Activated naive CD4-positive, alpha-beta T cell treated with anti-CD3 and anti-CD28 coated beads, Interleukin-2, amount 50 U/mL, for 72 hours (primary cell): Measurements from ENCODE around the gene KRTAP2-3. TPM values are rescaled to one million over a fixed set of nuclear protein-coding genes. Genes with fewer than 3 reads are reported as not detected.

Experiments
- ATAC-seq, 2 donors: fragments of 150-1000 bp; cut with Tn5 transposase; 2 replicates each; pipeline ENCODE4 v1.10.0; 2021; ENCODE audit warnings: mild to moderate bottlenecking in 2 of 2, moderate library complexity in 2 of 2
- DNase-seq, 2 donors: peaks; one replicate each; pipeline ENCODE4 v3.0.0; 2021 to 2022; ENCODE audit warnings: low spot score in 2 of 2
- H3K27ac Mint-ChIP-seq, 2 donors: one replicate each; pipeline ENCODE4 v1.8.0; 2022; ENCODE audit warnings: mild to moderate bottlenecking in 2 of 2, mixed read lengths in 2 of 2
- H3K36me3 Mint-ChIP-seq, 2 donors: one replicate each; pipeline ENCODE4 v1.8.0; 2022; ENCODE audit warnings: mixed read lengths in 2 of 2
- H3K9me3 Mint-ChIP-seq, 2 donors: one replicate each; pipeline ENCODE4 v1.8.0; 2022; ENCODE audit warnings: mixed read lengths in 2 of 2
- total RNA-seq, 2 donors: library from RNA; stranded (reverse); gene quantifications; one replicate each; pipeline ENCODE4 v1.2.3, GENCODE V29; 2022

Gene KRTAP2-3
- total RNA-seq, 2 donors from 2014 or later: not detected

DNA sequence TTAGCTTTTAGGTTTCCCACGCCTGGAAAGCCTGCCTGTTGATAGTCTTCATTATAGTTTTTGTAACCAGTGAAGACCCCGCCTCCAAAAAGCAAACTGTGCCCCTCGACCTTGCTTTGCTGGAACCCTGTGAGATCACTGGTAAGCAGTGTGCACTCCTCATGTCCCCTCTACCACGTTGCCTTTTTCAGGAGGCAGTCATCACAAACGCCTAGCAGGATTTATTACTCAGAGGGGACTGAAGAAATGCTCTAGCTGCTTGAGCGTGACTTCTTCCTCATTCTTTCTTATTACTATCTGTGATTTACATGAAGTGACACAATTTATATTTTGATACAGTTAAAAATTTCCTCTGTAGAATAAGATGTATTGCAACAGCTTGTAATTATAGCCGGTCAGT lies 44.5 kb downstream of the KRTAP2-3 start:
- no peaks in the 10 kb centered on the region for H3K9me3 Mint-ChIP-seq
- H3K27ac Mint-ChIP-seq: no peak overlapping the region
- no peak for ATAC-seq
- H3K36me3 Mint-ChIP-seq: no peaks in the 10 kb centered on the region
- no peak for DNase-seq

DNA sequence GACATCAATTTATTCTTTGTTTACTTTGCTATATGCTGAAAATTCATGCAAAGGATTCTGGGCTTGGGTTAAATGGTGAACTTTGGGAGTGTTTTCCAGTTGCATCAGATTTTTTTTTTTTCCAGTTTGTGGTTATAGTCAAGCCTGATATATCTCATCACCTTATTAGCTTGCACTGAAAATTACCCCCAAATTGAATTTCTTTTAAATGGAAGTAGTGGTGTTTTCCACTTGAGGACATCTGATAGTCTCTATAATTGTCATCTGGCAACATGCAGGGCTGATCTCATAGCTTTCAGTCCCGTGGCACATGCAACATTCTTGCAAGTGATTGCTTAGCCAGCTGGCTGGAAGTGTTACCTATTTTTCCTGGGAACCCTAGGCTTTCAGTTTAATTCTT lies 46.3 kb downstream of the KRTAP2-3 start:
- Mint-ChIP-seq H3K9me3 (no peaks in the 10 kb centered on the region), H3K36me3 (no peaks in the 10 kb centered on the region), H3K27ac (no peak overlapping the region)
- no peak for ATAC-seq
- no peak for DNase-seq

DNA sequence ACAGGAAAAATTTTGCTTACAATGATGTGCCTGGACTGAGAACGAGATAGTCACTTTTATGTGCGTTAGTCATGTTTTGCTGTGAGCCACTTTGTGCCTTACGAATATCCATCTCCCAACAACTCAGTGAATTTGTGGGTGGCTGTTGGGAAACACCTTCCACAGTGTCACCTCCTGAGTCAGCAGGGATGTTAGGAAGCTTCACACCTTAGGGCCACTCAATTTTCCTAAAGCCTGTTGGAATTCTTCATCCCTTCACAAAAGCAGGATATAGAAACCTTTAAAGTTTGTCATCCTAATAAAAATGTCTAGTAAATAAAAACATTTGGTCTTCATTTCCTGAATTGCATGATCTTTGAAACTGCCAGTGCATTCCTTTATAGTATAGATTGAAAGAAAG lies 46.7 kb downstream of the KRTAP2-3 start:
- H3K9me3 Mint-ChIP-seq: no peaks in the 10 kb centered on the region
- ATAC-seq (no peak), DNase-seq (no peak)
- H3K27ac Mint-ChIP-seq: no peak overlapping the region
- H3K36me3 Mint-ChIP-seq: no peaks in the 10 kb centered on the region

DNA sequence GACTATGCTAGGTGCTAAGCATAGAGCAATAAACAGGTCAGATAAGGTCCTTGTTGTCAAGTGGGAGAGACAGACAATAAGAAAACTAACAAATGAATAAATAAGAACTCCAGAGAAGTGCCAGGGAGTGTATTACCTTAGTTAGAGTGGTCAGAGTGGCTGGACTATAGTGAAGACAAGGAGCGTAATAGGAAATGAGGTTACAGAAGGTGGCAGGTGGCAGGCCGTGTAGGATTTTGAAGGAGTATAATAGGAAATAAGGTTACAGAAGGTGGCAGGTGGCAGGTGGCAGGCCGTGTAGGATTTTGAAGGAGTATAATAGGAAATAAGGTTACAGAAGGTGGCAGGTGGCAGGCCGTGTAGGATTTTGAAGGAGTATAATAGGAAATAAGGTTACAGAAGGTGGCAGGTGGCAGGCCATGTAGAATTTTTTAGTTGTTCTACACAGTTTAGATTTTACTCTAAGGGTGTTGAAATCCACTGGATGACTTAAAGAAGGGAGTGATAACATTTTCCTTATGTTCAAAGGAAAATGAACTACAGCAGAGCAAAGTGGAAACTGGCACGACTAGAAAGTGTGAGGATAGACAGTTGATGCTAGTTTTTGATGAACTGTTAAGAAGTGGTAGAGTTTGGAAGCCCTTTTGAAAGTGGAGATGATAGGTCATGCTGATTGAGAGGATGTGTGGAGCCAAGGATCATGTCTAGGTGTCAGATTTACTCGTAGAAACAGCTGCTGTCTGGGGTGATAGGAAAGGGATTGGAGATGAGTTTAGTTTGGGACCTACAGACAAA lies 47.4 kb downstream of the KRTAP2-3 start:
- ATAC-seq: no peak
- Mint-ChIP-seq H3K36me3 (no peaks in the 10 kb centered on the region), H3K27ac (no peak overlapping the region), H3K9me3 (no peaks in the 10 kb centered on the region)
- no peak for DNase-seq

DNA sequence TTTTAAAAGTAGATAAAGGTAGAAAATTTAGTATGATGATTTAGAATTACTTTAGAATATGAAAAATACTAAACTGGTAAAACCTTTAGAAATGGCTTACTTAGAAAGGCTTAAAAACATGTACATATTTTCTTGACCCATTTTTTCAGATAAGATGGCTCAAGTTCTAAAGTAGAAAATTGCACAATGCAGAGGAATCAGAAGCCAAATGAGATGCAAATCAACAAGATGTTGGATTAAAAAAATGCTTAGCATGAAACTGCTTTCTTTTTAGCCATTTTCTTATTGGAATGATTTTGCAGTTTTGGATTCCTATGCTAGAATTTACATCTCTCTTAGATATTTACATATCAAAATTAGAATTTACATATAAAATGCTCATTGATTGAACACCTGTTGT lies 49.5 kb downstream of the KRTAP2-3 start:
- Mint-ChIP-seq H3K27ac (no peak overlapping the region), H3K36me3 (no peaks in the 10 kb centered on the region), H3K9me3 (no peaks in the 10 kb centered on the region)
- no peak for DNase-seq
- no peak for ATAC-seq

DNA sequence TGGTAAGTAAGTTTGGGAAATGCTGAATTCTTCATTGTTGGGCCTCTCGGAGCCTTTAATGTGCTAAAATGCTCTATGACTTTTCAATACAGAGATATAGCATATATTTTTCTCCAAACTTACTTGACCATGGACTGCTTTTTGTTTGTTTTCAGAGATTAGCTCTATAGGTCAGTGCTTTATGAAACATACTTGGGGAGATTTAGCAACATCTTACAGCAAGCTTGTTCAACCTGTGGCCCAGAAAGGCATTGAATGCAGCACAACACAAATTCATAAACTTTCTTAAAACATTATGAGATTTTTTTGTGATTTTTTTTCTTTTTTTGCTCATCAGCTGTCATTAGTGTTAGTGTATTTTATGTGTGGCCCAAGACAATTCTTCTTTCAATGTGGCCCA lies 50.0 kb downstream of the KRTAP2-3 start:
- no peak for ATAC-seq

DNA sequence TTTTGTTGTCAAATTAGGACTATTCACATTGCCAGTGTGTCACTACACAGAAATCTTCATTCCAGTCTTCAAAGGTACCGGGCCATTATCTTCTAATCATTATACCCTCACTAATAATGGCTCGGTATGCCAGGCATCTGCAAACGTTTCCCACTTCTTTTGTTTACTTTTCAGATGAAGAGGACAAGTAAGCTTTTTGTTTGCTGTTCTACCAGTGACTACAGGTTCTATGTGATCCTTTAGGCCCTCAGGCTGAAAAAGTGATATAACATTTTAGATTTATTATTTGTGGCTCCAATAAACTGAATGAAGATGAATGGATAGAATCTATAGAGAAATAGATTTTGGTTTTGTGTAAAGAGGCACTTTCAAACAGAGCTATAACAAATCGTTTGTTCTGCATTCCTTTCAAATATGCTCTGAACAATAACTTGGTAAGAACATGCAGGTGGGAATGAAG lies 50.6 kb downstream of the KRTAP2-3 start:
- DNase-seq: no peak
- Mint-ChIP-seq H3K36me3 (no peaks in the 10 kb centered on the region), H3K27ac (no peak overlapping the region), H3K9me3 (no peaks in the 10 kb centered on the region)
- no peak for ATAC-seq

More for the DNA sequence above, 50.0 kb downstream of the KRTAP2-3 start:
- Mint-ChIP-seq H3K27ac (no peak overlapping the region), H3K9me3 (no peaks in the 10 kb centered on the region), H3K36me3 (no peaks in the 10 kb centered on the region)
- DNase-seq: no peak

Other genes with a start within 250 kb of the KRTAP2-3 start
- gene KRT10, start 237.5 kb downstream of the KRTAP2-3 start, total RNA-seq: 10 to 100 TPM; 28.2 to 33.2 TPM
- gene KRT12, start 192.9 kb downstream of the KRTAP2-3 start, total RNA-seq: not detected
- not detected for gene KRT20, start 174.9 kb downstream of the KRTAP2-3 start, total RNA-seq
- gene KRT23, start 122.5 kb downstream of the KRTAP2-3 start, total RNA-seq: not detected
- not detected for gene KRT39, start 93.2 kb downstream of the KRTAP2-3 start, total RNA-seq
- not detected for gene KRT40, start 75.8 kb downstream of the KRTAP2-3 start, total RNA-seq
- gene KRTAP3-3, start 66.0 kb downstream of the KRTAP2-3 start, total RNA-seq: not detected
- gene KRTAP3-2, start 60.2 kb downstream of the KRTAP2-3 start, total RNA-seq: not detected
- gene KRTAP3-1, start 51.0 kb downstream of the KRTAP2-3 start, total RNA-seq: not detected
- gene KRTAP1-5, start 32.9 kb downstream of the KRTAP2-3 start, total RNA-seq: not detected
- not detected for gene KRTAP1-4, start 29.9 kb downstream of the KRTAP2-3 start, total RNA-seq
- gene KRTAP1-3, start 25.2 kb downstream of the KRTAP2-3 start, total RNA-seq: not detected
- not detected for gene KRTAP1-1, start 18.7 kb downstream of the KRTAP2-3 start, total RNA-seq
- not detected for gene KRTAP2-1, start 12.8 kb downstream of the KRTAP2-3 start, total RNA-seq
- gene KRTAP2-2, start 4.9 kb downstream of the KRTAP2-3 start, total RNA-seq: not detected
- gene KRTAP2-4, start 5.8 kb upstream of the KRTAP2-3 start, total RNA-seq: not detected
- gene KRTAP4-7, start 24.0 kb upstream of the KRTAP2-3 start, total RNA-seq: not detected
- gene KRTAP4-8, start 38.0 kb upstream of the KRTAP2-3 start, total RNA-seq: not detected
- not detected for gene KRTAP4-16, start 42.1 kb upstream of the KRTAP2-3 start, total RNA-seq
- gene KRTAP4-9, start 45.3 kb upstream of the KRTAP2-3 start, total RNA-seq: not detected
- not detected for gene KRTAP4-11, start 58.3 kb upstream of the KRTAP2-3 start, total RNA-seq
- gene KRTAP4-12, start 64.1 kb upstream of the KRTAP2-3 start, total RNA-seq: not detected
- gene KRTAP4-6, start 80.4 kb upstream of the KRTAP2-3 start, total RNA-seq: not detected
- gene KRTAP4-5, start 89.7 kb upstream of the KRTAP2-3 start, total RNA-seq: not detected
- gene KRTAP4-4, start 100.6 kb upstream of the KRTAP2-3 start, total RNA-seq: not detected
- not detected for gene KRTAP4-3, start 108.1 kb upstream of the KRTAP2-3 start, total RNA-seq
- gene KRTAP4-2, start 118.1 kb upstream of the KRTAP2-3 start, total RNA-seq: not detected
- gene KRTAP4-1, start 124.8 kb upstream of the KRTAP2-3 start, total RNA-seq: not detected
- not detected for gene KRTAP9-1, start 129.8 kb upstream of the KRTAP2-3 start, total RNA-seq
- gene KRTAP9-2, start 166.5 kb upstream of the KRTAP2-3 start, total RNA-seq: not detected
- not detected for gene KRTAP9-3, start 172.3 kb upstream of the KRTAP2-3 start, total RNA-seq
- gene KRTAP9-8, start 177.9 kb upstream of the KRTAP2-3 start, total RNA-seq: not detected
- not detected for gene KRTAP9-4, start 189.6 kb upstream of the KRTAP2-3 start, total RNA-seq
- gene KRTAP9-9, start 195.3 kb upstream of the KRTAP2-3 start, total RNA-seq: not detected
- not detected for gene KRTAP9-6, start 205.3 kb upstream of the KRTAP2-3 start, total RNA-seq
- gene KRTAP9-7, start 215.6 kb upstream of the KRTAP2-3 start, total RNA-seq: not detected
- not detected for gene KRTAP29-1, start 242.7 kb upstream of the KRTAP2-3 start, total RNA-seq
- not detected for gene KRTAP16-1, start 249.2 kb upstream of the KRTAP2-3 start, total RNA-seq